HepG2 (cell line): ENCODE results near the gene CCBE1. TPM values are rescaled to one million over a fixed set of nuclear protein-coding genes. Genes with fewer than 3 reads are reported as not detected.

Source experiments
- ATAC-seq: fragments of 200-7000 bp; cut with Tn5 transposase; 3 replicates; pipeline ENCODE4 v1.9.1; 2020; ENCODE audit warnings: mild to moderate bottlenecking, moderate library complexity
- BruUV-seq: library from RNA; stranded (reverse); fragments of 400-500 nt; replicated peaks from 2 replicates; lab custom pipeline; 2021; lab: Mats Ljungman, UMichigan
- CTCF ChIA-PET: fragments of 300-600 bp; formaldehyde crosslinking; extraction: SDS; loops from one replicate; lab custom pipeline; 2021; ENCODE audit warnings: low total read pairs, inconsistent platforms, low intra/inter-chr PET ratio; lab: Yijun Ruan, JAX
- POLR2A ChIA-PET: fragments of 350-600 bp; sonication (Branson Sonifier 250); formaldehyde crosslinking; loops from one replicate; lab custom pipeline; 2020; ENCODE audit warnings: antibody characterized with exemption, inconsistent platforms; lab: Yijun Ruan, JAX
- DNase-seq: peaks from one replicate; pipeline ENCODE4 v3.0.0-alpha.2; 2015; ENCODE audit warnings: low spot score
- FAIRE-seq: peaks from 3 replicates; lab custom pipeline; 2011; peaks lifted over from hg19 to GRCh38; lab: Jason Lieb, UNC
- H2AFZ ChIP-seq: one replicate; pipeline ENCODE4 v1.6.1; 2011; ENCODE audit warnings: low read length, inconsistent platforms
- H3K27ac ChIP-seq: fragments of 300-600 bp; 3 replicates; pipeline ENCODE4 v1.8.0; 2011; ENCODE audit warnings: mixed run types, mild to moderate bottlenecking, mixed read lengths, low read length, inconsistent platforms; ENCODE audit not compliant: insufficient read depth; ENCODE audit errors: extremely low read length
- H3K27me3 ChIP-seq, 2 experiments: fragments of 200-600 bp in 1 of 2; 2 replicates in 1 of 2; 3 replicates in 1 of 2; pipeline versions ENCODE4 v1.6.0 to v1.8.0; 2011; ENCODE audit warnings: low read length in 2 of 2, mild to moderate bottlenecking in 2 of 2, moderate library complexity in 2 of 2, inconsistent platforms in 1 of 2; ENCODE audit not compliant: insufficient read depth in 2 of 2, control insufficient read depth in 1 of 2
- H3K36me3 ChIP-seq, 2 experiments: fragments of 200-600 bp in 1 of 2; replicated peaks in 1 of 2; 2 replicates in 1 of 2; 3 replicates in 1 of 2; pipeline versions ENCODE4 v1.5.1 to v1.8.0; 2011; ENCODE audit warnings: low read length in 2 of 2, inconsistent platforms in 1 of 2; ENCODE audit not compliant: insufficient read depth in 2 of 2, control insufficient read depth in 1 of 2
- H3K4me1 ChIP-seq: 2 replicates; pipeline ENCODE4 v1.5.1; 2012; ENCODE audit warnings: low read length, inconsistent platforms; ENCODE audit not compliant: insufficient read depth
- H3K4me2 ChIP-seq: 2 replicates; pipeline ENCODE4 v1.6.0; 2011; ENCODE audit warnings: low read depth, low read length, inconsistent platforms
- H3K4me3 ChIP-seq, 3 experiments: fragments of 200-600 bp in 1 of 3; sonication (generic), shearing (Covaris generic) in 1 of 3; replicated peaks in 1 of 3; 2 replicates each; pipeline ENCODE4 v1.5.1; 2011 to 2016; ENCODE audit warnings: low read length in 3 of 3, inconsistent platforms in 2 of 3, low read depth in 2 of 3, mild to moderate bottlenecking in 2 of 3, control low read depth in 1 of 3, mixed read lengths in 1 of 3; ENCODE audit not compliant: insufficient read depth in 1 of 3
- H3K79me2 ChIP-seq: one replicate; pipeline ENCODE4 v1.6.1; 2011; ENCODE audit warnings: low read length, inconsistent platforms; ENCODE audit not compliant: insufficient read depth
- H3K9ac ChIP-seq: 2 replicates; pipeline ENCODE4 v1.6.0; 2011; ENCODE audit warnings: mild to moderate bottlenecking, low read depth, low read length, inconsistent platforms; ENCODE audit not compliant: insufficient read depth
- H3K9me3 ChIP-seq: 2 replicates; pipeline ENCODE4 v1.5.1; 2012; ENCODE audit warnings: mild to moderate bottlenecking, low read length
- H4K20me1 ChIP-seq: 2 replicates; pipeline ENCODE4 v1.6.0; 2011; ENCODE audit warnings: inconsistent platforms, mild to moderate bottlenecking, low read length, moderate library complexity; ENCODE audit not compliant: insufficient read depth
- AHR ChIP-seq: IDR thresholded peaks from 2 replicates; pipeline ENCODE4 v1.6.1; 2018; ENCODE audit warnings: missing genetic modification reagents, missing compliant biosample characterization
- ATM ChIP-seq: fragments of 450-650 bp; IDR thresholded peaks from 2 replicates; pipeline ENCODE4 v1.7.1; 2017; ENCODE audit warnings: mild to moderate bottlenecking, borderline replicate concordance
- HNRNPK ChIP-seq: fragments of 200-400 bp; formaldehyde crosslinking; IDR thresholded peaks from 2 replicates; pipeline ENCODE4 v1.6.1; 2018; ENCODE audit warnings: low read length, low read depth, moderate library complexity, mild to moderate bottlenecking; ENCODE audit not compliant: poor library complexity, severe bottlenecking
- PCBP2 ChIP-seq: fragments of 200-400 bp; formaldehyde crosslinking; optimal IDR thresholded peaks from 2 replicates; pipeline ENCODE3; 2018; ENCODE audit warnings: low read length, low read depth; ENCODE audit not compliant: poor library complexity, severe bottlenecking
- SMAD1 ChIP-seq: sonication (generic); formaldehyde crosslinking; IDR thresholded peaks from 2 replicates; pipeline ENCODE4 v1.4.0; 2020; ENCODE audit warnings: missing genetic modification reagents, low read depth, mild to moderate bottlenecking, borderline replicate concordance
- SRSF4 ChIP-seq: fragments of 200-400 bp; formaldehyde crosslinking; IDR thresholded peaks from one replicate; pipeline ENCODE4 v1.6.1; 2018; ENCODE audit warnings: mild to moderate bottlenecking, low read depth, low read length, moderate library complexity; ENCODE audit not compliant: poor library complexity, severe bottlenecking
- TBX2 ChIP-seq: sonication (generic); formaldehyde crosslinking; IDR thresholded peaks from 2 replicates; pipeline ENCODE4 v1.5.0; 2020; ENCODE audit warnings: missing genetic modification reagents, mild to moderate bottlenecking, borderline replicate concordance
- ZIK1 ChIP-seq: sonication (generic); formaldehyde crosslinking; IDR thresholded peaks from 2 replicates; pipeline ENCODE4 v1.5.0; 2020; ENCODE audit warnings: mild to moderate bottlenecking, low read depth, missing genetic modification reagents, borderline replicate concordance
- ZNF414 ChIP-seq: sonication (generic); formaldehyde crosslinking; IDR thresholded peaks from 2 replicates; pipeline ENCODE4 v1.5.0; 2020; ENCODE audit warnings: missing genetic modification reagents
- ZNF556 ChIP-seq: sonication (generic); formaldehyde crosslinking; IDR thresholded peaks from 2 replicates; pipeline ENCODE4 v1.4.0; 2020; ENCODE audit warnings: mild to moderate bottlenecking, missing genetic modification reagents, borderline replicate concordance
- WGBS: methylation state at CpG from one replicate; pipeline ENCODE4 v1.1.6; 2017; ENCODE audit warnings: low lambda C conversion rate; 5-methylcytosine and 5-hydroxymethylcytosine counted together
- in situ Hi-C: cut with HindIII; loops from 2 replicates; pipeline ENCODE4 v1.10.0; 2017; ENCODE audit warnings: low pct_unique_long_range_greater_than_20kb; ENCODE audit not compliant: extremely low pct_ligation_motif_present
- intact Hi-C: fragments of 100-400 bp; cut with micrococcal nuclease; formaldehyde crosslinking; loops from one replicate; pipeline ENCODE4 v1.10.0; 2022; ENCODE audit not compliant: unreplicated experiment
- polyA plus RNA-seq, 8 experiments: library from polyadenylated mRNA; depleted of rRNA in 3 of 8; stranded (reverse) in 7 of 8; unstranded in 1 of 8; fragments of >200 nt; fragmentation: Illumina TruSeq in 4 of 8; extraction: Trizol in 4 of 8; gene quantifications; 2 replicates each; pipeline versions ENCODE4 v1.2.1 to v1.2.3, GENCODE V29; 2011 to 2016; ENCODE audit warnings: low read depth in 4 of 8, missing spikeins in 1 of 8, mixed read lengths in 1 of 8; ENCODE audit not compliant: insufficient read depth in 1 of 8
- total RNA-seq, 5 experiments: library from RNA; depleted of rRNA; stranded (reverse); fragments of >200 nt; fragmentation: Illumina TruSeq; extraction: Trizol; gene quantifications; 2 replicates each; pipeline ENCODE4 v1.2.3, GENCODE V29; 2016; ENCODE audit warnings: low read depth in 1 of 5

Gene CCBE1
- total and polyA plus RNA-seq, 2 of the 13 experiments (the other 11 are each of a cell fraction or from before 2014, with no cell fraction given): not detected

GRCh38 chr18:59573962-59574361 is 123.3 kb downstream of the CCBE1 start (continued):
- TF ChIP-seq ZNF556: no peak

GRCh38 chr18:59571902-59572301 is 125.3 kb downstream of the CCBE1 start:
- no peak overlapping the region for H2AFZ ChIP-seq
- H4K20me1 ChIP-seq: no peaks in the 10 kb centered on the region
- no peak overlapping the region for H3K4me2 ChIP-seq
- H3K79me2 ChIP-seq: no peaks in the 10 kb centered on the region
- no peaks in the 10 kb centered on the region for H3K9me3 ChIP-seq
- no peaks in the 10 kb centered on the region for H3K36me3 ChIP-seq
- no peak overlapping the region for H3K27ac ChIP-seq
- no TSS peak for BruUV-seq
- no peaks in the 10 kb centered on the region for H3K4me1 ChIP-seq
- POLR2A ChIA-PET: no interaction called here
- FAIRE-seq (no peak), DNase-seq (no peak), ATAC-seq (no peak)
- no peak for TF ChIP-seq SRSF4
- TF ChIP-seq SMAD1: no peak
- no peak for TF ChIP-seq TBX2 (CRISPR knock-in tag)
- no peak for TF ChIP-seq PCBP2
- TF ChIP-seq HNRNPK: no peak
- no peak for TF ChIP-seq ATM
- TF ChIP-seq AHR (CRISPR knock-in tag): no peak
- TF ChIP-seq ZNF414 (CRISPR knock-in tag): no peak
- TF ChIP-seq ZIK1: no peak
- no peak overlapping the region for H3K9ac ChIP-seq
- in situ Hi-C loops: no loop called here
- H3K27me3 ChIP-seq: peaks cover 0 to 4% of the 10 kb centered on the region in 2 experiments; a peak in 1 of 5 replicates
- WGBS: 0% methylated on average over 2 of the region's 2 CpGs
- CTCF ChIA-PET: no interaction called here
- no peak overlapping the region for H3K4me3 ChIP-seq
- intact Hi-C loops: no loop called here
